Subcutaneous preadipocyte (primary cell): Measurements from ENCODE around the gene OIT3. TPM values are rescaled to one million over a fixed set of nuclear protein-coding genes. Genes with fewer than 3 reads are reported as not detected.

Source experiments
- total RNA-seq: library from RNA; depleted of rRNA; stranded (reverse); fragments of >200 nt; gene quantifications from 2 replicates; pipeline ENCODE4 v1.2.3, GENCODE V29; 2012

The OIT3 gene
- total RNA-seq, result 0.20 TPM in 1 of 2 replicates, not detected in the other

GRCh38 chr10:72893136-72893798 is at the start of gene OIT3:
Gene OIT3 (plus strand): TSS chr10:72893739. CDS start chr10:72893799, 60 bp downstream.

GRCh38 chr10:72954596-72955554 is 61.3 kb downstream of the OIT3 start, which contains the start of gene PLA2G12B:
Gene PLA2G12B (minus strand): TSS chr10:72954806. CDS start chr10:72954685, 121 bp downstream.

Other genes with a start within 250 kb of the OIT3 start
- gene MCU, start 201.6 kb upstream of the OIT3 start, total RNA-seq, result 34.2 and 36.2 TPM in 2 replicates
- 0.37 TPM in 1 of 2 replicates, not detected in the other for gene PLA2G12B, start 61.1 kb downstream of the OIT3 start, total RNA-seq
- 135 and 144 TPM in 2 replicates for gene P4HA1, start 203.1 kb downstream of the OIT3 start, total RNA-seq
- 1.2 and 2.9 TPM in 2 replicates for gene NUDT13, start 216.7 kb downstream of the OIT3 start, total RNA-seq